CD4-positive, CD25-positive, alpha-beta regulatory T cell (primary cell): ENCODE measurements around the gene TBX15. TPM values are rescaled to one million over a fixed set of nuclear protein-coding genes. Genes with fewer than 3 reads are reported as not detected.

Experiments used
- ATAC-seq, 2 donors: fragments of 150-1000 bp; cut with Tn5 transposase; one replicate each; pipeline ENCODE4 v1.10.0; 2021; ENCODE audit warnings: low read depth in 2 of 2, moderate number of reproducible peaks in 2 of 2, moderate library complexity in 1 of 2
- DNase-seq, 3 donors: peaks; one replicate each; pipeline versions ENCODE4 v3.0.0 to v3.0.0-alpha.2; 2012 to 2022; ENCODE audit warnings: mixed read lengths in 1 of 3
- H3K27ac ChIP-seq: one replicate; pipeline ENCODE4 v1.7.0; 2013; ENCODE audit warnings: mild to moderate bottlenecking, low read length; ENCODE audit not compliant: insufficient read depth, poor library complexity, severe bottlenecking
- H3K27me3 ChIP-seq: one replicate; pipeline ENCODE4 v1.7.0; 2013; ENCODE audit warnings: low read length; ENCODE audit not compliant: control insufficient read depth, insufficient read depth
- H3K36me3 ChIP-seq: one replicate; pipeline ENCODE4 v1.7.0; 2013; ENCODE audit warnings: mild to moderate bottlenecking, low read length, moderate library complexity; ENCODE audit not compliant: control insufficient read depth, insufficient read depth
- H3K4me1 ChIP-seq: 2 replicates; pipeline ENCODE4 v1.7.0; 2013; ENCODE audit warnings: mild to moderate bottlenecking, low read length; ENCODE audit not compliant: insufficient read depth, control insufficient read depth, poor library complexity, severe bottlenecking
- H3K4me3 ChIP-seq: one replicate; pipeline ENCODE4 v1.7.0; 2013; ENCODE audit warnings: low read depth, mild to moderate bottlenecking, low read length, moderate library complexity
- H3K9me3 ChIP-seq, 2 experiments: 1 replicate in 1 of 2; 2 replicates in 1 of 2; pipeline ENCODE4 v1.7.0; 2013; ENCODE audit warnings: low read length in 2 of 2, mild to moderate bottlenecking in 1 of 2, moderate library complexity in 1 of 2; ENCODE audit not compliant: control insufficient read depth in 2 of 2
- H3K27ac Mint-ChIP-seq, 3 donors: one replicate each; pipeline ENCODE4 v1.8.0; 2020 to 2022; ENCODE audit warnings: mild to moderate bottlenecking in 3 of 3, mixed read lengths in 3 of 3, moderate library complexity in 2 of 3
- H3K27me3 Mint-ChIP-seq: one replicate; pipeline ENCODE4 v1.8.0; 2022; ENCODE audit warnings: mild to moderate bottlenecking, mixed read lengths
- H3K36me3 Mint-ChIP-seq: one replicate; pipeline ENCODE4 v1.8.0; 2020; ENCODE audit warnings: mixed read lengths
- H3K4me1 Mint-ChIP-seq, 4 donors: one replicate each; pipeline ENCODE4 v1.8.0; 2020 to 2022; ENCODE audit warnings: mixed read lengths in 4 of 4, mild to moderate bottlenecking in 1 of 4
- H3K4me3 Mint-ChIP-seq, 4 donors: one replicate each; pipeline ENCODE4 v1.8.0; 2020 to 2022; ENCODE audit warnings: mild to moderate bottlenecking in 4 of 4, mixed read lengths in 4 of 4, moderate library complexity in 3 of 4
- H3K9me3 Mint-ChIP-seq, 7 donors: one replicate each; pipeline ENCODE4 v1.8.0; 2020 to 2022; ENCODE audit warnings: mixed read lengths in 7 of 7, mild to moderate bottlenecking in 3 of 7, moderate library complexity in 2 of 7
- polyA plus RNA-seq, 4 donors: library from polyadenylated mRNA; unstranded; fragments of 300-500 nt; fragmentation: Illumina TruSeq; gene quantifications; one replicate each; pipeline ENCODE4 v1.2.3, GENCODE V29; 2021
- total RNA-seq: library from RNA; stranded (reverse); gene quantifications from one replicate; pipeline ENCODE4 v1.2.3, GENCODE V29; 2022

Gene TBX15
- total RNA-seq (not detected), polyA plus RNA-seq (not detected)

GRCh38 chr1:118988186-118989005 lies at the start of gene TBX15:
TBX15 (minus strand) TSS chr1:118988343; CDS start chr1:118987795, 548 bp downstream.
- peaks cover 93% of the 10 kb centered on the region for H3K27me3 Mint-ChIP-seq
- no peaks in the 10 kb centered on the region for H3K36me3 ChIP-seq
- no peaks in the 10 kb centered on the region for H3K9me3 ChIP-seq
- ATAC-seq (no peak), DNase-seq (no peak)
- no peaks in the 10 kb centered on the region for H3K36me3 Mint-ChIP-seq
- H3K9me3 Mint-ChIP-seq = peaks cover 0 to 14% (median 0%) of the 10 kb centered on the region in 7 donors
- no peak within 1 kb of the TSS for H3K27ac ChIP-seq
- H3K4me1 Mint-ChIP-seq = peaks cover 4 to 47% (median 16%) of the 10 kb centered on the region in 4 donors
- no peak within 1 kb of the TSS for H3K27ac Mint-ChIP-seq
- H3K4me1 ChIP-seq = no peaks in the 10 kb centered on the region
- H3K4me3 Mint-ChIP-seq = peak within 1 kb of the TSS in 3 of 4 donors; percentile 19 to 76 (median 74)
- H3K27me3 ChIP-seq = peaks cover 41% of the 10 kb centered on the region
- H3K4me3 ChIP-seq = no peak within 1 kb of the TSS

GRCh38 chr1:119034359-119034758 lies 46.2 kb upstream of the TBX15 start:
- DNase-seq = no peak
- ATAC-seq = no peak
- Histone ChIP-seq H3K36me3 (peaks cover 12% of the 10 kb centered on the region), H3K4me3 (no peak overlapping the region), H3K27ac (no peak overlapping the region), H3K4me1 (no peaks in the 10 kb centered on the region), H3K9me3 (no peaks in the 10 kb centered on the region), H3K27me3 (no peaks in the 10 kb centered on the region)
- peaks cover 64% of the 10 kb centered on the region for H3K36me3 Mint-ChIP-seq
- H3K4me1 Mint-ChIP-seq = peaks cover 0 to 5% (median 0%) of the 10 kb centered on the region in 4 donors
- peaks cover 0 to 3% (median 0%) of the 10 kb centered on the region in 7 donors for H3K9me3 Mint-ChIP-seq
- H3K27me3 Mint-ChIP-seq = no peaks in the 10 kb centered on the region
- H3K27ac Mint-ChIP-seq = no peak overlapping the region
- H3K4me3 Mint-ChIP-seq = no peak overlapping the region

- H3K36me3 Mint-ChIP-seq = peaks cover 58% of the 10 kb centered on the region
- no peak for ATAC-seq
Observed at GRCh38 chr1:119032986-119033385, 44.8 kb upstream of the TBX15 start.

GRCh38 chr1:119027759-119028158 lies 39.6 kb upstream of the TBX15 start:
- no peaks in the 10 kb centered on the region for H3K4me1 Mint-ChIP-seq
- H3K4me1 ChIP-seq = no peaks in the 10 kb centered on the region
- H3K36me3 ChIP-seq = peaks cover 3% of the 10 kb centered on the region
- DNase-seq = no peak
- no peak overlapping the region for H3K4me3 Mint-ChIP-seq
- no peak overlapping the region for H3K4me3 ChIP-seq
- no peak for ATAC-seq
- H3K36me3 Mint-ChIP-seq = peaks cover 25% of the 10 kb centered on the region
- no peak overlapping the region for H3K27ac ChIP-seq
- no peaks in the 10 kb centered on the region for H3K27me3 ChIP-seq
- no peaks in the 10 kb centered on the region for H3K9me3 ChIP-seq
- peaks cover 0 to 6% (median 2%) of the 10 kb centered on the region in 7 donors for H3K9me3 Mint-ChIP-seq
- no peaks in the 10 kb centered on the region for H3K27me3 Mint-ChIP-seq
- no peak overlapping the region for H3K27ac Mint-ChIP-seq

More at GRCh38 chr1:119032986-119033385, 44.8 kb upstream of the TBX15 start:
- Histone ChIP-seq H3K9me3 (no peaks in the 10 kb centered on the region), H3K4me1 (no peaks in the 10 kb centered on the region), H3K4me3 (no peak overlapping the region), H3K27me3 (no peaks in the 10 kb centered on the region), H3K36me3 (peaks cover 12% of the 10 kb centered on the region), H3K27ac (no peak overlapping the region)
- no peak overlapping the region for H3K4me3 Mint-ChIP-seq
- H3K9me3 Mint-ChIP-seq = peaks cover 0 to 3% (median 0%) of the 10 kb centered on the region in 7 donors
- no peaks in the 10 kb centered on the region for H3K4me1 Mint-ChIP-seq
- no peaks in the 10 kb centered on the region for H3K27me3 Mint-ChIP-seq
- no peak overlapping the region for H3K27ac Mint-ChIP-seq
- no peak for DNase-seq

GRCh38 chr1:119026956-119027355 lies 38.8 kb upstream of the TBX15 start:
- Histone ChIP-seq H3K9me3 (no peaks in the 10 kb centered on the region), H3K36me3 (no peaks in the 10 kb centered on the region), H3K4me1 (no peaks in the 10 kb centered on the region), H3K27ac (no peak overlapping the region), H3K4me3 (no peak overlapping the region), H3K27me3 (no peaks in the 10 kb centered on the region)
- H3K27ac Mint-ChIP-seq = no peak overlapping the region
- no peaks in the 10 kb centered on the region for H3K4me1 Mint-ChIP-seq
- no peaks in the 10 kb centered on the region for H3K27me3 Mint-ChIP-seq
- H3K4me3 Mint-ChIP-seq = no peak overlapping the region
- peaks cover 17% of the 10 kb centered on the region for H3K36me3 Mint-ChIP-seq
- DNase-seq (no peak), ATAC-seq (no peak)
- H3K9me3 Mint-ChIP-seq = peaks cover 0 to 6% (median 2%) of the 10 kb centered on the region in 7 donors

- ATAC-seq (no peak), DNase-seq (no peak)
- H3K27me3 ChIP-seq = no peaks in the 10 kb centered on the region
- Mint-ChIP-seq H3K27ac (no peak overlapping the region), H3K36me3 (peaks cover 32% of the 10 kb centered on the region), H3K4me3 (no peak overlapping the region), H3K4me1 (no peaks in the 10 kb centered on the region), H3K9me3 (peaks cover 1 to 13% (median 9%) of the 10 kb centered on the region in 7 donors), H3K27me3 (peaks cover 20% of the 10 kb centered on the region)
- no peak overlapping the region for H3K4me3 ChIP-seq
- no peak overlapping the region for H3K27ac ChIP-seq
- no peaks in the 10 kb centered on the region for H3K9me3 ChIP-seq
- no peaks in the 10 kb centered on the region for H3K36me3 ChIP-seq
- no peaks in the 10 kb centered on the region for H3K4me1 ChIP-seq
Observed at GRCh38 chr1:119015547-119015946, 27.4 kb upstream of the TBX15 start.

GRCh38 chr1:119012383-119012782 lies 24.2 kb upstream of the TBX15 start:
- Histone ChIP-seq H3K27me3 (peaks cover 13% of the 10 kb centered on the region), H3K4me3 (no peak overlapping the region), H3K27ac (no peak overlapping the region), H3K36me3 (no peaks in the 10 kb centered on the region), H3K4me1 (peaks cover 8% of the 10 kb centered on the region), H3K9me3 (no peaks in the 10 kb centered on the region)
- ATAC-seq (no peak), DNase-seq (no peak)
- Mint-ChIP-seq H3K27me3 (peaks cover 41% of the 10 kb centered on the region), H3K4me3 (no peak overlapping the region), H3K36me3 (peaks cover 21% of the 10 kb centered on the region), H3K27ac (no peak overlapping the region), H3K4me1 (peaks cover 0 to 10% (median 5%) of the 10 kb centered on the region in 4 donors), H3K9me3 (peaks cover 0 to 15% (median 6%) of the 10 kb centered on the region in 7 donors)

- DNase-seq = no peak
- Mint-ChIP-seq H3K27me3 (peaks cover 41% of the 10 kb centered on the region), H3K4me3 (no peak overlapping the region), H3K27ac (no peak overlapping the region), H3K4me1 (peaks cover 0 to 10% (median 5%) of the 10 kb centered on the region in 4 donors), H3K9me3 (peaks cover 0 to 15% (median 6%) of the 10 kb centered on the region in 7 donors), H3K36me3 (peaks cover 21% of the 10 kb centered on the region)
- no peaks in the 10 kb centered on the region for H3K9me3 ChIP-seq
- H3K36me3 ChIP-seq = no peaks in the 10 kb centered on the region
- no peak overlapping the region for H3K4me3 ChIP-seq
- peaks cover 13% of the 10 kb centered on the region for H3K27me3 ChIP-seq
- H3K27ac ChIP-seq = no peak overlapping the region
- peaks cover 8% of the 10 kb centered on the region for H3K4me1 ChIP-seq
- ATAC-seq = no peak
Observed at GRCh38 chr1:119011706-119012105, 23.6 kb upstream of the TBX15 start.
